Activated CD4-positive, alpha-beta T cell treated with anti-CD3 and anti-CD28 coated beads for 4 hours (primary cell): Measurements from ENCODE around the gene FGF14.

Experiments used
- DNase-seq, 2 donors: peaks; one replicate each; pipeline ENCODE4 v3.0.0-alpha.2; 2020

The FGF14 gene

DNA sequence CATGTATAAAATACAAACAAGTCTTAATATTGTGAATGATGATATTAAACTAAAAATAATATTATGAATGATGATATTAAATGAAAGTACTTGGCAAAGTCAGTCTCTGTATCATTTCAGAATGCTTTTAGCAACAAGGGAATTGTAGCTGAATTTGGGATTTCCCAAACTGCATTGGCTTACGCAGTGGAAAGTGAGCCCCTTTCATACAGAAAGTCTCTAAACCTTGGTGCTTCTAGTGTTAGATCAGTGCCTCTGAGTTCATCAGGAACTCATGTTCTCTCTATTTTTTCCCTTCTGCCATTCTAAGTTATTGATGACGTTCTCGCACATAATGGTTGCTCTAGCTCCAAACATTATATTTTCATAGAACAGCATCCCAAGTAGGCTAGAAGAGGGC, 649.4 kb downstream of the FGF14 start:
- DNase-seq: no peak

DNA sequence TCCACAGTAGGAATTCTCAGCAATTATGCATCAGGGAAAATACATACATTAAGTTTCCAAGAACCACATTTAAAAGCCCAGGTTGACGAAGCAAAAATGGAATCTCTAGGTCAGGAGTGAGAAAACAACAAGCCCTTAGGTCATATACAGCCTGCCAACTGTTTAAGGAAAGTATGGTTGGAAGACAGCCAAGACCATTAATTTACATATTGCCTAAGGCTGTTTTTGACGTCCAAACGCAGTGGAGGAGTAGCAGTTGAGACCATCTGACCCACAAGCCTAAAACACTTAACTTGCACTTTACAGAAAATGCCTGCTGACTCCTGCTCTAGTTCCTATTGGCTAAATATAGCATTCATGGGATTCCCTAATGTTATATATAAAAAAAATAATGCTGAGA, 650.4 kb downstream of the FGF14 start:
- no peak for DNase-seq

DNA sequence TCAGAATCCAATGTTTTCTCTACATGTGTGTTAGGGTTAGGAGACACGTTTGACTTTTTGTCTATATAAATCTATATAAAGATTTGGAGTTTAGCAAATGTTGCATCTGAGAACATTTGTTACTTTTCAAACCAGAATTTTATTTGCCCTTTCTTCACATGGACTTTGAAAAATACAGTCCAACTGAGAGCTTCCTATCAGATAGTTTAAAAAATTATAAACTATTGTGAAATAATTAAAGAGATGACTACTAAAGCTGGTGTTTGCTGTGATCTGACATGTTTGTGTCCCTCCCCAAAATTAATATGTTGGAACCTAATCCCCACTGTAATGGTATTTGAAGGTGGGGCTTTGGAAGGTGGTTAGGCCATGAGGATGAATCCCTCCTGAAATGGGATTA, 652.3 kb downstream of the FGF14 start:
- no peak for DNase-seq

DNA sequence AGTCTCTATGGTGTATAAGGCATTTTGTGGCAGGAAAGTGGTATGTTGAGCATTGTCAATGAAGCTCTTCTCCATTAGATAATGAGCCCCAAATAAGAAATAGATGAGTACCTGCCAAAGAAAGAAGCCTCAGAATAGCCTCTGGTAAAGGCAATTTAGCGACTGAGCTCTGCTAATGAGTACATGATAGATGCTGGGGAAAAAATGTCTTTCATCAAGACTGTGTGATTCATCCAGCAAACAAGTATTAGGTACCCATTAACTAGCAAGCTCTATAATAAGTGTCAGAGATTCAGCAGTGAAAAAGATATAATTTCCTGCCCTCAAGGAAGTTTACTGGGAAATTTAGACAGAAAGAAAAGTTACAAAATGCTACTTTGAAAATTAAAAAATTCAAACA, 654.8 kb downstream of the FGF14 start:
- DNase-seq: no peak

DNA sequence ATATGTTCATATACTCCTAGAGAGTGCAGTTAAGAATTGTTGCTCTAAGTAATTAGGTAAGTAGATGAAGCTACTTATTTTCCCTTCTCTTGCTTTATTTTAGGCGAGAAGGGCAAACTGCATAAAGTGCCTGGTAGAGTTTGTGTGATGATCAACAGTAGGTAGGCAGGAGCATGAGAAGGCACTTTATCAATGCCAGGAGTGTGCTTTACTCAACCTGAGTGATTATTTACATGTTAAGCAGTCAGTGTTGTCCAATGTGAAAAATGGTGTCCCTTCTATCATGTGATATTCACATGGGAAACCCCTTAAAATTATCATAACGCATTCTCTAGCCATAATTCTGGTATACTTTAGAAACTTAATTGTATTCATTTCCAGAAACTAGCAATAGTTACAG, 655.3 kb downstream of the FGF14 start:
- no peak for DNase-seq

DNA sequence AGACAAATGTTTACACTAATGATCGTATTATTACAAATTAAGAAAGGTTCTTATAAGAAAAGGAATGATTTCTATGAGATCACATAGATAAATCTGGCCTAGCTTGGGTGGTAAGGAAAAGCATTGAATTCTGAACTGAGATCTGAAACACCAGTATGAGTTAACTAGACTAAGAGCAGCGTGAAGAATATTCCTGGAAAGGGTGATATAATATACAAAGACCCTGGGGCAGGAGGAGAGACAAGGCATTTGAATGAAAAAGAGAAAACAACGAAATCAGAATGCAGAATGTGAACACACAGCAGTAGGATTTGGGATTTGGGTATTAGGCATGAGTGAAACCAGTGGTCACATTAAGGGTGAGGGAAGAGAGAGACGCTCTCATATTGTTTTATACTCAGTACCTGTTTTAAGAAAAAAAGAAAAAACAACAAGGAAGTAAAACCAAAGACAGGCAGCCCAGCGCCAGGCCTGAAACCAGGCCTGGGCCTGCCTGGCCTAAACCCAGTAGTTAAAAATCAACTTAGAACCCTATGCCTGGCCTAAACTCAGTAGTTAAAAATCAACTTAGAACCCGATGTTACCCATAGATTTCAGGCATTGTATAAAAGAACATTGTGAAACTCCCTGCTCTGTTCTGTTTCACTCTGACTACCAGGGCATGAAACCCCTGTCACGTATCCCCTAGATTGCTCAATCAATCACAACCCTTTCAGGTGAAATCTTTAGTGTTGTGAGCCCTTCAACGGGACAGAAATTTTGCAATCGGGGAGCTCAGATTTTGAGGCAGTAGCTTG, 662.3 kb downstream of the FGF14 start:
- no peak for DNase-seq

DNA sequence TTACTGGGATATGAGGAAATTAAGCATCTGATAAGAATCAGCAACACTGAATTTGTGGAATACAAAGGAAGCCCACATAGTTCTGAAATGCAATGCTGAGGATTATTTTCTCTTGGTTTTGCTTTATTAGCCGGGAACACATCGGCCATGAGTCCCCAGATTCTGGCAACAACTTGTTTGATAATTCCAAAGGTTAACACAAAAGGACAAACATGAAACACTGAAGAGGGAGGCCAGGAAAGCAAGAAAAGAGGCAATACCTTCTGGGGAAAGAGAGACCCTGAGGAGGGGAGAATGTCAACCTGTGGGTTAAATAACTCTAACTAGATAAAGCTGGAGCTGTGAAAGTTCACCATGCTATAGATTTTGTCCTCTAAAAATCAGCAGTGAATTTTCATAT, 663.5 kb downstream of the FGF14 start:
- no peak for DNase-seq

DNA sequence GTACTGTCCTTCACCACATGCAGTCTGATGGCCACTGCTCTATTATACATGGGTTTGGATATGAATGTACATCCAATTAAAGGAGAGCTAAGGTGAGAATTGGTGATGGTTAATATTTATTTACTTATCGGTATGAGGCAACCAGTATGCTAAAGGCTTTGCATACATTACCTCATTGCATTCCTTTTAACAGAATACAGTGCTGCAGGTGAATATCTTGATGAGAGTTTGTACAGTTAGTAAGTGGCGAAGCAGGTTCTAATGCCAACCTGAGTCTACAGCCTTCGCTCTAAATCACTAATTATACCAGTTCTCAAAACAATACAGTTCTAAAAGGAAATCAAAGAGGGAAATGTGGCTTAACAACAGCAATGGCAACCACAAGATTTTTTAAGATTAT, 665.3 kb downstream of the FGF14 start:
- DNase-seq: no peak

DNA sequence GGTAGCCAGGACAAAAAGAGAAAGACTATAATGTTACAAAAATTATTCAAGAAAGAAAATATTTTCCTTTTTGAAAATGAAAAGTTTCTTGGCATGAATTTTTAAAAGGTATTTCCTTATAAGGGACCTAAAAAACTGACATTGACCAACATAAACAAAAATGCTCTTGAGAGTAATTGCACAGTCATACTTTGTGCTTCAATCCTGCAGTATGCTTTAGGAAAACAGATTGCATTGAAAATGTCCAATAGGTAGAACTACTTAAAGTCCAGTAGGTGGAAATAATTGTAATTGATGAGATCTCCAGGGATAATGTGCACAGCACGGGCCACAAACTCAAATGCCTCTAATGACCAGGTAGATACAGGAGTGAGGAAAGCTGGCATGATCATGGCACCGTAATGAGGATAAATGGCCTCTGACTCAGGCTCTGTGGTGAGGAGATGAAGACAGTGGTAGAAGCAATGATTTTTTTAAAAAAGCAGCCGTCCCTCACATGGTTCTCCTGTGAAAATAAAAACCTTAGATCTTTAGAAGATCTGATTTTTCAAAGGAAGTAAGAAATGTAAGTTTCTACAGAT, 671.3 kb downstream of the FGF14 start:
- no peak for DNase-seq

DNA sequence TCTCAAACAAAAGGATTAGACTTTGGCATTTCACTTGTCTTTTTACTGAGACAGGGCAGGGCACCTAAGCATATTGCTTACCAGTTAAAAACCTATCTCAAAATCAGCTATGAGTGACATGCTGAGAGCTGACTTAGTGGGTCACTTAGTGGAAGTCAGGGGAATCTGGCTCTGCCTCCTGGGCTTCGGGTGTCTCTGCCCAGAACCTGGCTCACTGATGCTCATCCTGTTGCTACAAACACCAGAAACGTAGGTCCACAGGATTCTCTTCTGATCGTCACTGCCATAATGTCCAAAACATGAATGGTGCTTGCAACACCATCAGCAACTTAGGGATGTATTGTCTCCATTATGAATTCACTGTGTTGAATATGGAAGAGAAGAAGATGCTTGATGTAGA, 673.2 kb downstream of the FGF14 start:
- no peak for DNase-seq

DNA sequence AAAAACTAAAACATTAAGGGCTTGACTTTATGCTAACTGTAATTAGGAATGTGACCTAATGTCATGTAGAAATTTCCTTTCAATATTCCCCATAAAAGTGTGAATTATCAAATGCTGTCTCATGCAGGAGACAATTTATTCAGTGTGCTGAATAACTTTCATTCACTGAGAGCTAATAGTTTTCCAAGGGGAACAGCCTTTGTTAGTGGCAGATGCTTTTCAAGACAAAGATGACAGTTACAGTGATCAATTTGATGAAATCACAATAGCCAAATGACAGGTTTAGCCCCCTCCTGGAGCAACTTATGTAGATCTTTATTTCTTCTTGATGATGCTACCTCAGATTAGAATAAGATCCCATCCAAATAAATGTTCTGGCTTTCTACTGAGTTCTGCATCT, 673.8 kb downstream of the FGF14 start:
- DNase-seq: no peak

DNA sequence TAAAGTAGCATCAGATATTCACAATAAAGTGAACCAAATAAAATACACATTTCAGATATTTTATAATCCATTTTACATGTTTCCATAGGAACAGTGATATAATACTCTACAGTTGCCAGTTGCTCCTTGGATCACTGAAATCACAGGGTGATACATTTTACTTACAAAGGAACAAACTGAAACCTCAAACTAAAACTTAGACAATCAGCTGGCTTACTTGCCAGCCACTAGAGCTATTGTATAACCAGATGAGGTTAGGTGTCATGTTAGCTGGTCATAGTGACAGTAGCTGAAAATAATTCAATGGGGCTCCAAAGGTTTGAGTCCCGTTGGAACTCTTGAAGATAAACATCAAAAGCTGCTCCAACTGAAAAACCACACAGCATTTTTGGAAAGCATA, 674.7 kb downstream of the FGF14 start:
- no peak for DNase-seq

DNA sequence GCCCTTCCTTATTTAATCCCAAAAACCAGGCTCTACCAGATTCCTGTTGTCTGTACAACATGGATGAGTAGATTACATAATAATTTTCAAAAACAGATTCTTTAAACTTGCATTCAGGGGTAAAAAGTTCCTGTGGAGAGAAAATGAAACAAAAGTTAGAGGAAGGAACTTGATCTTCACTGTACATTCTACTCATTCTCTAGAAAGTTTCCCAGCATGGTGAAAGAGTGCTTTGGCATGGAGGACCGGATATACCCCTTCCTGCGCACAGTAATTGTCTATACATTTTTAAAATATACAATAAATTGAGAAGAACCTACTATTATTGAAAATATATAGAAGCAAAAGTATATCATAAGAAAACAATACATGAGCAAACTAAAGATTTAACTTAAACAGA, 675.2 kb downstream of the FGF14 start:
- DNase-seq: no peak

DNA sequence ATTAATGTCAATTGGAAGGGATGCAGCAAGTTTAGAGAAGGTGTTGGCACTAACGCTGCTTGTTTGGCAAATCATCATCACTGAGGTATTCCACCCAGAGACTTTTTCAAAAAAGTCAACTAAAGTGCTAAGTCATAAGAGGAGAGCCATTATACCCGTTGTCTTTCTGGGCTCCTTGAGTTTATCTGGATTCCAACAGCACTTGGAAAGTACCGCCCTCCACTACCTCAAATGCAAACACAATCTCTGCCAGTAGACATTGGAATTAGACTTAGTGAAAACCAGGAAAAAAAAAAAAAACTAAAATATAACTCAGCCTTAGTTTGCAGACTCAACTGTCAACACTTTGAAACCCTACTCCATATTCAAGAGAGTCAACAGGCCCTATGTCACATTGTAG, 683.4 kb downstream of the FGF14 start:
- DNase-seq: no peak

DNA sequence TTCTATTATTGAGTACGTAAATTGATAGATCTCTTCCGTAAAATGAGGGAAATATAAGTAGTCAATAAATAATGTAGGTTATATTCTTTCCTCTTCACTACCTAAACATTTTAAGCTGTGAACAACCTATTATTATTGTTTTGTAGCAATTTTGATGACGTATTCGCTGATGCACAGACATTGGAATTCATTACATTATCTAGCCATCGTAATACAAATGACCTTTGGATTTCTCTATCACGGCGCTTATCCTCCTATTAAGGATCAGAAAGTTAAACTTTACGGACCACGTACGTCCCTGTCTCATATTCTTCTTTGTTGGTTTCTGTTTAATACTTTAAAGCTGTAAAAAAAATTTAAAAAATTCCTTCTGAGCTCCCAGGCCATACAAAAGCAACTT, 684.5 kb downstream of the FGF14 start:
- DNase-seq: no peak

DNA sequence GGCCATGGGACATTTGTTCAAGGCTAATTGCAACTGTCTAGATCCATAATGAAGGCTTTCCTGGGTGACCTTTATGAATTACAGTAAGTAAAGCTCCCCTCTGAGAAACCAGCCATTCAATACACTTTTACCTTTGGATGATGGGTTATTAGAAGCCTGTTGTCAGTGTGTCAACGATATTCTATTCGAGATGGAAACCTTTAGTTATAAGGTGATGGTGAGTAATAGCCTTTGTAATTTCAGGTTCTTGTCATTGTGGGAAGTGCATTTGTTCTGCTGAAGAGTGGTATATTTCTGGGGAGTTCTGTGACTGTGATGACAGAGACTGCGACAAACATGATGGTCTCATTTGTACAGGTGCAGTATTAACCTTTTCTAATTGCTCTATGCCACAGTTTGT, 687.7 kb downstream of the FGF14 start:
- no peak for DNase-seq

DNA sequence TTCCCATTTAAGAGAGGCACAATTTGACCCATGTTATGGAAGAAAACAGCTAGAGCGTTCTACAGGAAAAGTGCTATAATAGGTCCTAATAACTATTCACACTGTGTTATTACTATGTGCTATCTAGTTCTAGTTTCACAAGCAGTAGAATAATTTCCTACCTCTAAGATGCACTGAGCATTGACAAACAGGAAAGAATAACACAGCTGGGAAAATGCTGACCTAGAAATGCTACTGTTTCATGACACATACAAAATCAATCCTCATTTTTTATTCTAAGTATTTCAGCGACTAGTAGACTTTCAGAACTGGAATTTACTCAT, 689.9 kb downstream of the FGF14 start:
- DNase-seq: no peak

DNA sequence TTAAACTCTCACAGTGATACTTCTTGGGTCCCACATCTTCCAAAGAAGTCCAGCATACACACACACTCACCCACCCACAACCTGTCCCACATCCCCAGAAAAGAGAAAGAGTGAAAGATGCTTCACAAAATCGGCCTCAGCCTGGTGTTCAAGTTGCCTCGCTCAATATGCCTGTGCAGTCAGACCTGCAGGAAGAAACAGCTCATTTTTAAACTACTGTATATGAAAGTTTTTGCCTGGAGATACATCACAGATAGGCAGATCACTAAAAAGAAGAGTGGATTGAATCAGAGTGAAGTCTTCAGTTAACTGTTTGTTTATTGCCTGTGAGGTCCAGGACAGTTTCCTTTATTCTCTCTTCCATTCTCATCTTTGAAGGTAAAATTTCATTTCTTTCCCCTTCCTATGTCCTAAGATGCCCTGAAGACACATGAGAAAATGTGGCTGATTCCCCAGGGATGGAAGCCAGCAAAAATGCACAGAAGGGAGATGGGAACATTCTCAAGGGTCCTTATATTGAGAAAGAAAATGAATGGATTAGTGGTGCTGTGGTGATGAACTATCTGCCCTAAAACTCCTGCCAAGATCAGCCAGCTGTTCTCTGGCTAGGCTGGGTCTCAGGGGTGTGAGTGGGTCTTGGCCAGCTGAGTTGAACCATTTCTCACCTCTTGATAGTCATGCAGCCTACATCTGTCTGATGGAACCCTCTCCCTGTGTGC, 690.4 kb downstream of the FGF14 start:
- DNase-seq: no peak

DNA sequence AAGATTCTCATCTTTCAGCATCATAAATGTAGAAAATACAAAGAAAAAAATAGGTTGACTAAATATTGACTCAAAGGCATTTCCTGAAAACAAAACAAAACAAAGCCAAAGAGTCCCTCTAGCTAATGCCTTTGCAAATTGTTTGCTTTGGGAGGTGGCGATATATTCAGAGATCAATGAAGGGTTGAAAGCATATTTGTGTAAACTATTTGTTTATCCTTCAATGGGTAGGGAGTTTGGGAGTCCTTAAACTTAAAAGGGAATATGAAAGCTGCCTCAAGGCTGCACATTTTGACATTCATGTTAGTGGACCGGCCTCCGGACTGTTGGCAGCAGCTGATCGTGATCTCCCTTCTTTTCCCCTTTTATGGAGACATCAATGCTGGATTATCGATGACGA, 691.9 kb downstream of the FGF14 start:
- no peak for DNase-seq

DNA sequence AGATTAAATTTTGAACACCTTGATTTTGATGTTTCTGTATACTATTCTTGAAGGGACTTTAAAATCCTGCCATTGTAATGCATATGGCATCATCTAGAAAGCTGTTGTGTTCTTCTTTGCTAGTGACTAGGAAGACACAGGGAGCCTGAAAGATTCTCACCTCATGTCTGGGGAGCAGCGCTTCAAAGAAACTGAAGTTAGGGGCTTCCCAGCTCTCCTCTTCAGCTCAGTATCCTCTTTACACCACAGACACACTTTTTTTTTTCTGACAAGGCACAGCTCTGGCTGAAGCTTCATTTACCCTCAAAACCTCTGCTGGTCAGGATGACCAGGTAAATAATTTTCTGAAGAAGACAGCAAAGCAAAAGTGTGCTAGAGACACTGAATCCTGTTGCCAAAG, 693.7 kb downstream of the FGF14 start:
- DNase-seq: no peak

DNA sequence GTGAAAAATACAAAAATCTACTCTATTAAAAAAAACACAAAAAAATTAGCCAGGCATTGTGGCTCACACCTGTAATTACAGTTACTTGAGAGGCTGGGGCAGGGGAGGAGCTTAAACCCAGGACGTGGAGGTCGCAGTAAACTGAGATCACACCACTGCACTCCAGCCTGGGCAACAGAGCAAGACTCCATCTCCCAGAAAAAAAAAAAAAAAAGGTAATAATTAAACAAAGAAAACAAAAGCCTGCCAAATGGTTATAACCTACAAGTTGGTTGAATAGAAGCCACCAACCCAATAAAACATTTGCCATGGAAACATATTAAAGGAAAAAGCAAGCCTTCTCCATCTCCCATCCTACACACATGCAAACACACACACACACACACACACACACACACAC, 694.2 kb downstream of the FGF14 start:
- no peak for DNase-seq

DNA sequence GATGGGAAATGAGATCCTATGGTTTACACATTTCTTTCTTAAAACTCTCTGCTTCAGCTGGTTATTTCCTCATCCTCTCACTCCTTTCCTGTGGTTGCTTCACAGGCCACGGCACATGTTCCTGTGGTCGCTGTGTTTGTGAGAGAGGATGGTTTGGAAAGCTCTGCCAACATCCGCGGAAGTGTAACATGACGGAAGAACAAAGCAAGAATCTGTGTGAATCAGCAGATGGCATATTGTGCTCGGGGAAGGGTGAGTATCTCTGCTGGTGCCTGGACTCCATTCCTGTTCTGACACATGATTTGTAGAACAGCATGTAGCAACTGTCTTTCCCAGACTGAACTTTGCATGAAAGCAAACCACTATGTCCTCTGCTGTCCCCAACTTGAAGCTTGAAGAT, 695.2 kb downstream of the FGF14 start:
- DNase-seq: no peak

DNA sequence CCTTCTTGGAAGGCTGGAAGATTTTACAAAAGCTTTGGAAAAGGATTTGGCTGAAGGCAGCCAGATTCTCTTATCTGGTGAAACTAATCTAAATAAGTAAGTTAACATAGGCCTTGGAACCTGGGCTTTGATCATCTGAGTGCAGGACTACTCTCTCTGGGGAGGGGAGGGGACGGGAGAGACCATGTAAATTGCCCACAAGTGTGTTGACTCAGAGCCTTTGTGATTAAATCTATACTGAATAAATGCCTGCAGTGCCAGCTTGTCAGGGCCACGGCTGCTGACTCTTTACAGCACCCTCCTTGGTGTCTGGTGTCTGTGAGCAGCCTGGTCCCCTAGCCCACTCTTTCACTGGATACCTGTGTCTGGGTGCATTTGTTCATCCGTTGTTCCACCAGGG, 698.0 kb downstream of the FGF14 start:
- DNase-seq: no peak

DNA sequence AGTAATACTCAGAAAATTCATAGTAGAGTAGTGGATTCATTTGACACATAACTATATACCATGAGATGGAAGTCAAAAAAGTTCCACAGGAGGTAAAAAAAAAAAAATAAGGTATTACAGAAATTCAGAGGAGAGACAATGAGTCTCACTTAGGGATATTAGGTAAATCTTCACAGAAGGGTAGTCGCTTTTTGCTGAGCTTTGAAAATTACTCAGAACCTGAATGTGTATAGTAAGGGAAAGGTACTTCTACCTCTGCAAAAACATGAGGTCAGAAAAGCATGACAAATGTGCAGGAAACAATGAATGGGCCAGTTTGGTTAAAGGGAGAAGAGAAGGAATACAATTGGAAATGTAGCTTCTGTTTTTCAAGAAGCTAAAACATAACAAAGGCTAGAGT, 698.8 kb downstream of the FGF14 start:
- no peak for DNase-seq

DNA sequence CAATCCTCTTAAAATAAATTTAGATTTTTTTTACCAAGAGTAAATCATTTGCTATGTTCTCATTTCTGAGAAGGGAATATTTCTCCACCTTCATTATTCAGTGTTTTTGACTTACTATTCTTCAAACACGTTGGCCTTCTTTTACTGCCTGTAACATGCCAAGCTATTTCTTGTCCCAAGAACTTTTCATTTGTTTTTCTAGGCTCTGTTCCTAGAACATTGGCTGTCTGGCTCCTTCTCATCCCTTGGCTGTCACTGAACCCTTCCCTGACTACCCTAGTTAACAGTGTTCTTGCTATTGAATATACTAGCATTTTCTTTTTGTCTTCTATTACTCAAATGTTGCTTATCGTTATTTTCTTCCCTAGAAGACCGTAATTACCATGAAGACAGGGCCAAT, 701.2 kb downstream of the FGF14 start:
- no peak for DNase-seq
